ENCODE results near the gene PLD2. TPM values are rescaled to one million over a fixed set of nuclear protein-coding genes. Genes with fewer than 3 reads are reported as not detected.
A peak's percentile ranks its signal among the peaks of the same experiment; 100 is the strongest.

The PLD2 gene
- total RNA-seq, 1 experiment from 2014 or later: 24.3 TPM

GRCh38 chr17:4785311-4786105 lies 21.4 kb upstream of the PLD2 start:
- intact Hi-C loops (cut with micrococcal nuclease): loop anchor here (2.0 kb wide), 1 partner anchor 55 kb away; the partner anchor contains the start of gene MED11
- H3K79me2 ChIP-seq (ENCODE audit: low read length): peaks cover 8% of the 10 kb centered on the region
- H3K4me1 ChIP-seq (ENCODE audit: insufficient read depth, low read length): peaks cover 12% of the 10 kb centered on the region
- H3F3A ChIP-seq (ENCODE audit: low read length, unreplicated experiment): no peaks in the 10 kb centered on the region
- ChIA-PET CTCF (no interaction called here), POLR2A (ENCODE audit: unreplicated experiment) (no interaction called here)
- TF ChIP-seq EZH2 (IDR thresholded peaks at IDR 0.05; ENCODE audit: low read length, unreplicated experiment) (no peak), EZH2phosphoT487 (IDR thresholded peaks at IDR 0.05; ENCODE audit: borderline replicate concordance, low read length) (no peak)
- TF ChIP-seq, protein P1, sequence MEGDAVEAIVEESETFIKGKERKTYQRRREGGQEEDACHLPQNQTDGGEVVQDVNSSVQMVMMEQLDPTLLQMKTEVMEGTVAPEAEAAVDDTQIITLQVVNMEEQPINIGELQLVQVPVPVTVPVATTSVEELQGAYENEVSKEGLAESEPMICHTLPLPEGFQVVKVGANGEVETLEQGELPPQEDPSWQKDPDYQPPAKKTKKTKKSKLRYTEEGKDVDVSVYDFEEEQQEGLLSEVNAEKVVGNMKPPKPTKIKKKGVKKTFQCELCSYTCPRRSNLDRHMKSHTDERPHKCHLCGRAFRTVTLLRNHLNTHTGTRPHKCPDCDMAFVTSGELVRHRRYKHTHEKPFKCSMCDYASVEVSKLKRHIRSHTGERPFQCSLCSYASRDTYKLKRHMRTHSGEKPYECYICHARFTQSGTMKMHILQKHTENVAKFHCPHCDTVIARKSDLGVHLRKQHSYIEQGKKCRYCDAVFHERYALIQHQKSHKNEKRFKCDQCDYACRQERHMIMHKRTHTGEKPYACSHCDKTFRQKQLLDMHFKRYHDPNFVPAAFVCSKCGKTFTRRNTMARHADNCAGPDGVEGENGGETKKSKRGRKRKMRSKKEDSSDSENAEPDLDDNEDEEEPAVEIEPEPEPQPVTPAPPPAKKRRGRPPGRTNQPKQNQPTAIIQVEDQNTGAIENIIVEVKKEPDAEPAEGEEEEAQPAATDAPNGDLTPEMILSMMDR (conservative IDR thresholded peaks at IDR 0.05; ENCODE audit: low read depth, low read length): no peak
- ATAC-seq (no peak), DNase-seq (no peak)
- no peak overlapping the region for H3K27ac ChIP-seq (ENCODE audit: low read length)
- no peaks in the 10 kb centered on the region for H3K36me3 ChIP-seq (ENCODE audit: low read depth, low read length)
- no peaks in the 10 kb centered on the region for H4K20me1 ChIP-seq (ENCODE audit: low read length)
- H3K9me2 ChIP-seq (replicated peaks; ENCODE audit: low read length): no peaks in the 10 kb centered on the region
- no peaks in the 10 kb centered on the region for H3K9me3 ChIP-seq (ENCODE audit: low read length)
- BruUV-seq (replicated peaks): no TSS peak
- H3K27me3 ChIP-seq (ENCODE audit: low read length): no peaks in the 10 kb centered on the region
- peak overlapping the region; percentile 55 for H2AFZ ChIP-seq (ENCODE audit: low read length)
- H3K4me3 ChIP-seq (ENCODE audit: low read length): peak overlapping the region; percentile 39
- no peak overlapping the region for H3K9ac ChIP-seq (ENCODE audit: low read length)
- H3K4me2 ChIP-seq (ENCODE audit: low read length): peak overlapping the region; percentile 83

DNA sequence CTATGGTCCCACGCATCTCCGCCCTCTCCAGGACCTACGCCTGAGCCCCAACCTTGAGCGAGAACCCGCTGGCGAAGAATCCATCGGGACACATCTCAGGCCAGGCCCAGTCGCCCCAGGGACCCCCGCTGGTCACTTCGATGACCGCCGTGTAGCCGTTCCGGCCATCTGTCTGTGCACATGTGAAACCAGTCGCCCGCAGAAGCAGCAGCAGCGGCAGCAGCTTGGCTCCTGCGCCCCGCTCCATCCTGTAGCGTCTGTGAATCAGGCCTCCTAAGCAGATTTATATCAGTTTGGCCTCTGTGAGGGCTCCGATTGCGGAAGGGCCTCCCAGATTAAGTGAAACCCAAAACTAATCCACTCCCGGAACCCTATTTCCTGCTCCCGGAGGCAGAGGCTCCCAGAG lies 20.8 kb upstream of the PLD2 start, which contains the start of gene VMO1:
Gene VMO1, minus strand, starts transcription at position 259 of the 406 bp plus-strand sequence. Its CDS starts 12 bp downstream, at position 247.
- Histone ChIP-seq H3K4me3 (ENCODE audit: low read length) (peak within 1 kb of the TSS; percentile 39), H3K9ac (ENCODE audit: low read length) (no peak within 1 kb of the TSS), H4K20me1 (ENCODE audit: low read length) (no peaks in the 10 kb centered on the region), H3K27me3 (ENCODE audit: low read length) (no peaks in the 10 kb centered on the region), H3K79me2 (ENCODE audit: low read length) (peaks cover 8% of the 10 kb centered on the region), H3K9me3 (ENCODE audit: low read length) (no peaks in the 10 kb centered on the region), H3K4me2 (ENCODE audit: low read length) (peak within 1 kb of the TSS; percentile 83), H3K4me1 (ENCODE audit: insufficient read depth, low read length) (peaks cover 16% of the 10 kb centered on the region), H3K36me3 (ENCODE audit: low read depth, low read length) (no peaks in the 10 kb centered on the region), H2AFZ (ENCODE audit: low read length) (peak within 1 kb of the TSS; percentile 55), H3K27ac (ENCODE audit: low read length) (no peak within 1 kb of the TSS), H3F3A (ENCODE audit: low read length, unreplicated experiment) (no peaks in the 10 kb centered on the region), H3K9me2 (replicated peaks; ENCODE audit: low read length) (no peaks in the 10 kb centered on the region)
- CTCF ChIA-PET: no interaction called here
- intact Hi-C loops (cut with micrococcal nuclease): loop anchor here (2.0 kb wide), 1 partner anchor 55 kb away; the partner anchor contains the start of gene MED11
- TF ChIP-seq EZH2 (IDR thresholded peaks at IDR 0.05; ENCODE audit: low read length, unreplicated experiment): no peak
- TF ChIP-seq EZH2phosphoT487 (IDR thresholded peaks at IDR 0.05; ENCODE audit: borderline replicate concordance, low read length): no peak
- TF ChIP-seq, protein P1 (conservative IDR thresholded peaks at IDR 0.05; ENCODE audit: low read depth, low read length): no peak
- POLR2A ChIA-PET (ENCODE audit: unreplicated experiment): interaction anchor here (0.6 kb wide), 1 partner anchor 76 kb away, joined by 3 read pairs; no protein-coding TSS in a partner anchor
- DNase-seq (peak; percentile 32), ATAC-seq (peak; percentile 2; the same call in 1 of the 2 replicates)
- no TSS peak for BruUV-seq (replicated peaks)
